Measurements from ENCODE around the gene AAGAB.

DNA sequence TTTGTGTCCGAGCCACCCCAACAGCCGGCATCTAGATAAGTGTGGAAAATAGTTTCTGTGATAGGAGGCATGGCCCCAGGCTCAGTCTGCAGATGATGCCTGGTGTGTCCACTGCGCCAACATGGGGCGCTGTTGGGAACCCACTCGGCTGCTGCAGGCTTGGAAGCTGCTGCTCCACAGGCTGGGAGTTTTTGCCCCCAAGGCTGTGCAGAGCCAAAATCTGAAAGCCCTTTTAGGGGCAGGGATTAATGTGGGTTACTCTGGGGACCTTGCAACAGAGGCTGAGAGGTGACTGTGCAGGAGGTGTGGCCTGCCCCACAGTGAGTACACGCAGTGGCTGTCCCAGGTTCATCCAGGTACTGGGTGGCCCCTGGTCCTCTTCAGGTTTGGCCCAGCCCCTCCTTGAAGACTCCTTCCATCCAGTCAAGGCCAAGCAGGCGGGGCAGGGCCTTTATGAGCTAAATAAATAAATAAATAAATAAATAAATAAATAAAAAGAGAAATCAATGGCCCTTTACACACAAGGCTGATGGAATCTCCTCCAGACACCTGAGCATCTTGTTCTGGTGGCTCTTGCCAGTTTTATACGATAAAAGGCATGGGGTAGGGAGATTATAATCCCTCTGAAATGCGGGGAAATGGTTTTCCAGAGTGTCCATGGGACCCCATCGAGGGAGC is 73.8 kb downstream of the AAGAB start:
- TF ChIP-seq, protein P1, sequence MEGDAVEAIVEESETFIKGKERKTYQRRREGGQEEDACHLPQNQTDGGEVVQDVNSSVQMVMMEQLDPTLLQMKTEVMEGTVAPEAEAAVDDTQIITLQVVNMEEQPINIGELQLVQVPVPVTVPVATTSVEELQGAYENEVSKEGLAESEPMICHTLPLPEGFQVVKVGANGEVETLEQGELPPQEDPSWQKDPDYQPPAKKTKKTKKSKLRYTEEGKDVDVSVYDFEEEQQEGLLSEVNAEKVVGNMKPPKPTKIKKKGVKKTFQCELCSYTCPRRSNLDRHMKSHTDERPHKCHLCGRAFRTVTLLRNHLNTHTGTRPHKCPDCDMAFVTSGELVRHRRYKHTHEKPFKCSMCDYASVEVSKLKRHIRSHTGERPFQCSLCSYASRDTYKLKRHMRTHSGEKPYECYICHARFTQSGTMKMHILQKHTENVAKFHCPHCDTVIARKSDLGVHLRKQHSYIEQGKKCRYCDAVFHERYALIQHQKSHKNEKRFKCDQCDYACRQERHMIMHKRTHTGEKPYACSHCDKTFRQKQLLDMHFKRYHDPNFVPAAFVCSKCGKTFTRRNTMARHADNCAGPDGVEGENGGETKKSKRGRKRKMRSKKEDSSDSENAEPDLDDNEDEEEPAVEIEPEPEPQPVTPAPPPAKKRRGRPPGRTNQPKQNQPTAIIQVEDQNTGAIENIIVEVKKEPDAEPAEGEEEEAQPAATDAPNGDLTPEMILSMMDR (IDR thresholded peaks at IDR 0.05), result no peak
- TF ChIP-seq POLR2AphosphoS5 (IDR thresholded peaks at IDR 0.05) (no peak), POLR2A (IDR thresholded peaks at IDR 0.05) (no peak)

All from prostate gland (tissue), 2 donors.